Left ventricle myocardium superior (tissue), 1 donor: ENCODE results near the gene DCTN3. TPM values are rescaled to one million over a fixed set of nuclear protein-coding genes. Genes with fewer than 3 reads are reported as not detected.

ENCODE experiments used
- ATAC-seq: fragments of 200-7000 bp; cut with Tn5 transposase; one replicate; pipeline ENCODE4 v1.9.1; 2020; ENCODE audit warnings: mild to moderate bottlenecking, moderate library complexity
- DNase-seq: peaks from one replicate; pipeline ENCODE4 v3.0.0-alpha.2; 2020
- intact Hi-C: fragments of 100-400 bp; cut with micrococcal nuclease; formaldehyde crosslinking; loops from one replicate; pipeline ENCODE4 v1.11.0; 2022
- total RNA-seq: library from RNA; stranded (reverse); fragmentation: NEBNext Ultra II Directional; extraction: Animal tissue kit (Norgen Biotek cat#: 25700); gene quantifications from one replicate; pipeline ENCODE4 v1.2.1, GENCODE V29; 2021
- donor health status: DM: no; HTN: yes; CAD: no; lungs with severe emphysema.

Gene DCTN3
- total RNA-seq, 1 donor from 2014 or later = 139 TPM

- intact Hi-C loops = no loop called here
- DNase-seq (no peak), ATAC-seq (no peak)
These were observed 7.7 kb upstream of the DCTN3 start for GRCh38 chr9:34627716-34628655.

- DNase-seq (no peak), ATAC-seq (no peak)
- intact Hi-C loops = no loop called here
These were observed 4.8 kb upstream of the DCTN3 start for GRCh38 chr9:34625186-34625486.

DNA sequence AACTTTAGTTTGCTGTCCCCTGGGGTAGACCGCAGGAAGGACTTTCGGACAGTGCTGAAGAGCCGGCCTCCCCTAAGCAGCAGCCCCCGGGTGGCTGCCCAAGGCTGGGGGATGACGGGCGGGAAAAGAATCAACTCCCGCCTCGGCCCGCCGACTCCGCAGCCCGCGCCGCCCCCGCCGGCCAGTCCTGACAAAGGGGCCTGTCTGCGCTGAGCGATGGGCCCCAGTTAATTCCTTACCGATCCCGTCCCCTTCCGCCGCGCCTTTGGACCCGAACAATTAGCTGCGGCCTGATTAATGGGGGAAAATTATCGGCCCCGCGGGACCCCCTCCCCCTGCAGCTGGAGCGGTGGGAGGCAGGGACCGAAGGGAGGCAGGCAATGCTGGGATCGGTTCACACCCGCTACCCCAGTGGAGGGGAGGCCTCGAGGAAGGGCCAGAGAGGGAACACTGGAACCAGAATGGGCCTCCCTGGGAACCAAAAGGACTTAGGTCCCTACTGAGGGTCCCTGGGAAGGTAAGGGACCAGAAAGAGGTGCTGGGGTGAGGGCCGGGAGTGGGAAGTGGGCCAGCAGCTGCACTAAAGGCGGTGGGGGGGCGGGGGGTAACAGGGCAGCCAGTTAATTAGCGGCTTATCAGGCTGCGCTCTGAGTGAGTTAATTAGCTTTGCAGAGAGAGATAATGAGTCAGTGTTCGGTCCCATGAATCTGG, 4.3 kb upstream of the DCTN3 start:
- DNase-seq = no peak
- ATAC-seq = no peak
- intact Hi-C loops = no loop called here

- ATAC-seq = no peak
- intact Hi-C loops = no loop called here
- DNase-seq = no peak
These were observed 3.3 kb upstream of the DCTN3 start for GRCh38 chr9:34623374-34624235.

DNA sequence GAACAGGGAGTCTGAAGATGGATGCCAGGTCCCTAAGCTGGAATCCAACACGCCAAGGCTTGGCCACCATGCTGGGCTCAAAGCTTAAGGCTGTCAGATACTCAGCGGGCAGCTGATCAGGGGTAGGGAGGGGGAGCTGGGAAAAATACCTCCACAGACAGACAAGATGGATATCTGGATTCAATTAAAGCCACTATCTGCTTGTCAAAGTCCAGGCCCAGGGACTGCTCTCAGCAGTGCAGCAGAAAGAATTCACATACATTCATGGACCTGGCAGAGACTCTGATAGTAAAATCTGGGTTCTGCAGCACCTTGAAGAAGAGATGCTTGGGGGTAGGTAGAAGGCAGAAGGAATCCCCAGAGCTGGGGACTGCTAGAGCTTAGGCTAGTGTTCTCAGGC, 5.2 kb downstream of the DCTN3 start:
- no peak for ATAC-seq
- no peak for DNase-seq
- intact Hi-C loops = no loop called here

- DNase-seq = peak; percentile 74
- peak; percentile 71 for ATAC-seq
- intact Hi-C loops = no loop called here
These were observed 7.4 kb downstream of the DCTN3 start for GRCh38 chr9:34612788-34613390.

DNA sequence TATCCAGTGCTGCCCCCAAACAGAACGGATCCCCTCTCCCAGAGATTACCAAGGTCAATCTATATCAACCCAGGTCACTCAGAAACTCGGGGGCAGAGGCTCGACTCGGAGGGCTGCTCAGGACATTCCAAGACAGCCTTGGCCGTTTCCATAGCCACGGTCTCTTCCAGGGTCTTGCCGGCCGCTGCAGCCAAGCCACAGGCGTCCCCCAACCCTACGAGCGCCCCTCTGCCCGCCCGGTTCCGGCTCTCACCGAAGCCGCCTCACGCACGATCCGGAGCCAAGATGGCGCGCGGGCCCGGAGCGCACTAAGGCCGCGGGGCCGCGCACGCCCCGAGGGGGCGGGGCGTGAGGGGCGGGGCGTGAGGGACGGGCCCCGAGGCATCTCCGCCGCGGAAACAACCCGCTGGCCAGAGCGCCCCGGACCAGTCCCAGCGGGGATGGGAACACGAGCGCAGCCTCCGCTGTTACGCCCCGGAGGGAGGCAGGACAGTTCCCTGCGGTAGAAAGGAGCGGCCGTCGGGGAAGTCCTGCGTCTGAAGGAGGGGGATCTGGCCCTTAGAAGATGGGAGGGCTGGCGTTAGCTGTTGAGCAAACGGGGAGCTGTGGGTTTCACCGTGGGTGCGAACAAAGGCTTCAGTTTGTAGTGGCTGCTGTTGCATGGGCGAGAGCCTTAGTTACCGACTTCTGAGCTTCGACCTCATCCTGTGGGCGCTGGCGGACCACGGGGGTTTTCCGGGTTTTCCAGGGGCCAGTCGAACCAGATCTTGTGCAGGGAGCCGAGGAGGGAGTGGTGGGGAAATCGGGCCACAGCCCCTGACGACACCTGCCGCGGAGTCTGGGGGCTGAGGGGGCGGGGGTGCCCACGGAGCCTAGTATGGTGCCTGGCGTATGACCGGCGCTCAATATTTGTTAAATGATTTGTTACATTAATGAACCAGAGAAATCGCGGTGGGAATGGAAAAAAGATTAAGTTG, 8.2 kb downstream of the DCTN3 start, which contains the start of gene RPP25L:
Gene RPP25L, minus strand, starts transcription at position 287 of the 977 bp plus-strand sequence. CDS start 801 bp downstream, outside the sequence.
- DNase-seq (peak; percentile 93), ATAC-seq (peak; percentile 95)
- intact Hi-C loops = no loop called here

GRCh38 chr9:34611251-34611810, 9.0 kb downstream of the DCTN3 start:
- ATAC-seq (peak; percentile 34), DNase-seq (no peak)
- intact Hi-C loops = no loop called here

GRCh38 chr9:34610434-34611206, 9.7 kb downstream of the DCTN3 start:
- ATAC-seq (peak; percentile 34), DNase-seq (peak; percentile 54)
- intact Hi-C loops = no loop called here

DNA sequence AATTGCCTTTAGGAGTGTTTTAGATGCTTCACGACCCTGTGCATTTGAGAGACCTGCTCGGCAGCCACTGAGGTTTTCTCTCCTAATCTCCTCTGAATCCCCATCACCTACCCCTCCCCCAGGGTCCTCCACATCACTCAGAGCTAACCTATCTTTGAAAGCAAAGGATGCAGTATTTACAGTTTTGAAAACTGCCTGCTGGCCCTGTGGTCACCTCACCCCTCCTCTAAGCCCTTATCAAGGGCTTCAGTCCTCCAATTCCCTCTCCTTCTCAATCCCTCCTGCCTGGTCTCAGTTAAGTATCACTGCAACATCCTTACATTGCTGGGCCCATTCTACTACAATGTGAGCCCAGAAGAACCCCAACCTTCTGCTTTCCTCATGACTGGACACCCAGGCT, 13.0 kb downstream of the DCTN3 start:
- ATAC-seq = no peak
- intact Hi-C loops = loop anchor here (10.0 kb wide), 1 partner anchor 273 kb away; no protein-coding TSS in a partner anchor
- DNase-seq = no peak

GRCh38 chr9:34606905-34607304, 13.4 kb downstream of the DCTN3 start:
- intact Hi-C loops = loop anchor here (10.0 kb wide), 1 partner anchor 272 kb away; no protein-coding TSS in a partner anchor
- ATAC-seq (no peak), DNase-seq (no peak)

DNA sequence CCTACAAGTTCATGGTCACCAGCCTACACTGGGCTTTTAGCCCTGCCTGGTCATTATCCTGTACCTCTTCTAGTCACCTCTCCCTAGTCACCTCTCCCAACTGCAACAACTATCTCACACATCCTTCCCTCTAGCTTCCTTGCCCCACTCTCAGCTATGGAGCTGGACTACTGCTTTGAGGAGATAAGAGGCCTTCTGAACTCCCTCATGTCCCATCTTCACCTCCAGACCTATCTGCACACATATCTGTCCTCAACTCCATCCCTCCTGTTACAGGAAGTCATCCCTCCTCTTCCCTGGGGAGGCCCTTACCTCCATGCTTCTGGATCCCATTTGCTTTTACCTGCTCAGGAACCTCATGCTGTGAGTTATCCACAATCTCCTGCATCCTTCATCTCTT, 14.1 kb downstream of the DCTN3 start:
- intact Hi-C loops = loop anchor here (10.0 kb wide), 1 partner anchor 271 kb away; no protein-coding TSS in a partner anchor
- DNase-seq (no peak), ATAC-seq (no peak)

GRCh38 chr9:34603610-34604231, 16.6 kb downstream of the DCTN3 start:
- DNase-seq (peak; percentile 90), ATAC-seq (peak; percentile 91)
- intact Hi-C loops = loop anchor here (10.0 kb wide), 1 partner anchor 269 kb away; no protein-coding TSS in a partner anchor

- DNase-seq (no peak), ATAC-seq (no peak)
- intact Hi-C loops = loop anchor here (10.0 kb wide), 1 partner anchor 267 kb away; no protein-coding TSS in a partner anchor
These were observed 18.2 kb downstream of the DCTN3 start for GRCh38 chr9:34601937-34602573.

GRCh38 chr9:34600908-34601307, 19.4 kb downstream of the DCTN3 start:
- ATAC-seq (no peak), DNase-seq (no peak)
- intact Hi-C loops = loop anchor here (10.0 kb wide), 1 partner anchor 266 kb away; no protein-coding TSS in a partner anchor

DNA sequence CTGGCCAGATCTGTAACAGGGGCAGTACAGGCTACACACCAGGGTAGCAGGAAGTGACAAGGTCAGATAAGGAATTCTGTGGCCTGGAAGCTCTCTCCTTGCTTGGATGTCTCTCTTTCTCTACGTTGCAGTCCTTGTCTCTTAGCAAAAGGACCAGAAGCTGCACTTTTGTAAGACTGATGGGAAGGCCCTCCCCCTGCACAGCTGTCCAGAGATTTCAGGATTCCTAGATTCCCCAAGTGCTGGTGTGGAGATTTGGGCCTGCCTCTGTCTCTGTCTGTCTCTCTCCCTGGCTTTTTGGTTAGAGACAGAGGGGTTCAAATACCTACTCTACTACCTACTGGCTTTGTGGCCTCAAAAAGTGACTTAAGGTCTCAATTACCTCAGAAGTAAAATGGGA, 20.7 kb downstream of the DCTN3 start:
- no peak for DNase-seq
- ATAC-seq = no peak
- intact Hi-C loops = no loop called here
